ENCODE measurements around the gene C6orf132.

DNA sequence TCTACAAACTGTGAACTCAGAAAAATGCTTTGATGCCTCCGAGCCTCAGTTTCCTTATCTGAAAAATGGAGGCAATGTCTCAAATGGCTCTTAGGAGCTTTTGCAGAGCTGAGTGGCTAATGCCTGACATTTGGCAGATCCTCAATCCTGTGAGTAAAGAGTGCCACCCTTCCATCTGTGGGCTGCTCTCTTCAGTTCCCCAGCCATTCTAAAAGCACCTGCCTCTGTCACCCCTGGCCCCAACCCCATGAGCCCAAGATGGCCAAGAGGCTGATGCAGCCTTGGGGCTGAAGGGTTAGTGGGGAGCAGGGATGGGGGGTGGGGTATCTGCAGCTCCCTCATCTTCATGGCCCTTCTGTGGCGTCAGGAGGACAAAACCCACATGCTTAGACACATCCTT lies 16.2 kb upstream of the C6orf132 start:
- TF ChIP-seq, protein P1, sequence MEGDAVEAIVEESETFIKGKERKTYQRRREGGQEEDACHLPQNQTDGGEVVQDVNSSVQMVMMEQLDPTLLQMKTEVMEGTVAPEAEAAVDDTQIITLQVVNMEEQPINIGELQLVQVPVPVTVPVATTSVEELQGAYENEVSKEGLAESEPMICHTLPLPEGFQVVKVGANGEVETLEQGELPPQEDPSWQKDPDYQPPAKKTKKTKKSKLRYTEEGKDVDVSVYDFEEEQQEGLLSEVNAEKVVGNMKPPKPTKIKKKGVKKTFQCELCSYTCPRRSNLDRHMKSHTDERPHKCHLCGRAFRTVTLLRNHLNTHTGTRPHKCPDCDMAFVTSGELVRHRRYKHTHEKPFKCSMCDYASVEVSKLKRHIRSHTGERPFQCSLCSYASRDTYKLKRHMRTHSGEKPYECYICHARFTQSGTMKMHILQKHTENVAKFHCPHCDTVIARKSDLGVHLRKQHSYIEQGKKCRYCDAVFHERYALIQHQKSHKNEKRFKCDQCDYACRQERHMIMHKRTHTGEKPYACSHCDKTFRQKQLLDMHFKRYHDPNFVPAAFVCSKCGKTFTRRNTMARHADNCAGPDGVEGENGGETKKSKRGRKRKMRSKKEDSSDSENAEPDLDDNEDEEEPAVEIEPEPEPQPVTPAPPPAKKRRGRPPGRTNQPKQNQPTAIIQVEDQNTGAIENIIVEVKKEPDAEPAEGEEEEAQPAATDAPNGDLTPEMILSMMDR (IDR thresholded peaks at IDR 0.05; ENCODE audit: low read depth, low read length, poor library complexity, severe bottlenecking): no peak
- no peak for TF ChIP-seq EZH2phosphoT487 (IDR thresholded peaks at IDR 0.05; ENCODE audit: borderline replicate concordance, low read length)

Data from DOHH2 (cell line).